Trophoblast cell (in vitro differentiated cells and primary cell): ENCODE data around the gene BRWD1.
A peak's percentile ranks its signal among the peaks of the same experiment; 100 is the strongest.

Source experiments
- DNase-seq, 2 donors: peaks; one replicate each; pipeline ENCODE4 v3.0.0-alpha.2; 2016
- H2AFZ ChIP-seq: 2 replicates; pipeline ENCODE4 v1.6.1; 2013; ENCODE audit warnings: low read length, moderate library complexity, mild to moderate bottlenecking; ENCODE audit not compliant: insufficient read depth, poor library complexity
- H2AK5ac ChIP-seq: 2 replicates; pipeline ENCODE4 v1.6.1; 2013; ENCODE audit warnings: mild to moderate bottlenecking, low read length
- H2BK120ac ChIP-seq: 2 replicates; pipeline ENCODE4 v1.6.1; 2013; ENCODE audit warnings: low read length, mild to moderate bottlenecking, moderate library complexity; ENCODE audit not compliant: insufficient read depth, poor library complexity
- H2BK12ac ChIP-seq: 2 replicates; pipeline ENCODE4 v1.6.1; 2013; ENCODE audit warnings: mild to moderate bottlenecking, low read length, moderate library complexity
- H2BK5ac ChIP-seq: 2 replicates; pipeline ENCODE4 v1.6.1; 2013; ENCODE audit warnings: low read length, low read depth, moderate library complexity, mild to moderate bottlenecking; ENCODE audit not compliant: poor library complexity
- H3K14ac ChIP-seq: 2 replicates; pipeline ENCODE4 v1.6.1; 2013; ENCODE audit warnings: mild to moderate bottlenecking, low read length
- H3K18ac ChIP-seq: 2 replicates; pipeline ENCODE4 v1.6.1; 2013; ENCODE audit warnings: mild to moderate bottlenecking, low read length
- H3K23ac ChIP-seq: 2 replicates; pipeline ENCODE4 v1.6.1; 2013; ENCODE audit warnings: low read length
- H3K27ac ChIP-seq: 2 replicates; pipeline ENCODE4 v1.5.1; 2013; ENCODE audit warnings: low read depth, mild to moderate bottlenecking, inconsistent platforms, low read length, moderate library complexity
- H3K27me3 ChIP-seq: 2 replicates; pipeline ENCODE4 v1.6.1; 2013; ENCODE audit warnings: inconsistent platforms, mild to moderate bottlenecking, low read length, moderate library complexity; ENCODE audit not compliant: insufficient read depth
- H3K36me3 ChIP-seq, 2 experiments: 1 replicate in 1 of 2; 2 replicates in 1 of 2; pipeline ENCODE4 v1.6.1; 2013; ENCODE audit warnings: low read length in 2 of 2, mild to moderate bottlenecking in 2 of 2, moderate library complexity in 1 of 2; ENCODE audit not compliant: insufficient read depth in 2 of 2, control insufficient read depth in 1 of 2
- H3K4ac ChIP-seq: 2 replicates; pipeline ENCODE4 v1.6.1; 2013; ENCODE audit warnings: low read depth, mild to moderate bottlenecking, low read length, moderate library complexity
- H3K4me1 ChIP-seq, 2 experiments: 1 replicate in 1 of 2; 2 replicates in 1 of 2; pipeline ENCODE4 v1.6.1; 2013; ENCODE audit warnings: low read length in 2 of 2, mild to moderate bottlenecking in 2 of 2, moderate library complexity in 1 of 2; ENCODE audit not compliant: insufficient read depth in 2 of 2, control insufficient read depth in 1 of 2
- H3K4me2 ChIP-seq: 2 replicates; pipeline ENCODE4 v1.6.1; 2013; ENCODE audit warnings: inconsistent platforms, mild to moderate bottlenecking, low read length, moderate library complexity
- H3K4me3 ChIP-seq: 2 replicates; pipeline ENCODE4 v1.5.1; 2013; ENCODE audit warnings: mild to moderate bottlenecking, low read depth, low read length, inconsistent platforms
- H3K79me1 ChIP-seq: one replicate; pipeline ENCODE4 v1.6.1; 2013; ENCODE audit warnings: low read length
- H3K79me2 ChIP-seq: 2 replicates; pipeline ENCODE4 v1.6.1; 2013; ENCODE audit warnings: low read length, mild to moderate bottlenecking; ENCODE audit not compliant: control insufficient read depth, insufficient read depth, poor library complexity
- H3K9ac ChIP-seq: 2 replicates; pipeline ENCODE4 v1.6.1; 2013; ENCODE audit warnings: mild to moderate bottlenecking, low read length
- H3K9me3 ChIP-seq: 2 replicates; pipeline ENCODE4 v1.6.1; 2013; ENCODE audit warnings: low read depth, mild to moderate bottlenecking, control low read depth, inconsistent platforms, low read length; ENCODE audit not compliant: insufficient read depth
- H4K12ac ChIP-seq: 2 replicates; pipeline ENCODE4 v1.6.1; 2013; ENCODE audit warnings: low read depth, mild to moderate bottlenecking, low read length, moderate library complexity
- H4K8ac ChIP-seq: 2 replicates; pipeline ENCODE4 v1.6.1; 2013; ENCODE audit warnings: low read depth, mild to moderate bottlenecking, low read length, moderate library complexity
- H4K91ac ChIP-seq: one replicate; pipeline ENCODE4 v1.6.1; 2013; ENCODE audit warnings: low read depth, mild to moderate bottlenecking, low read length, moderate library complexity
- WGBS: extraction: QIAGEN DNeasy Blood & Tissue Kit; methylation state at CpG from one replicate; pipeline ENCODE4 v1.1.7; 2013; ENCODE audit warnings: missing lambda C conversion rate; ENCODE audit not compliant: insufficient read length, insufficient coverage; ENCODE audit errors: extremely low coverage; 5-methylcytosine and 5-hydroxymethylcytosine counted together

Gene BRWD1

DNA sequence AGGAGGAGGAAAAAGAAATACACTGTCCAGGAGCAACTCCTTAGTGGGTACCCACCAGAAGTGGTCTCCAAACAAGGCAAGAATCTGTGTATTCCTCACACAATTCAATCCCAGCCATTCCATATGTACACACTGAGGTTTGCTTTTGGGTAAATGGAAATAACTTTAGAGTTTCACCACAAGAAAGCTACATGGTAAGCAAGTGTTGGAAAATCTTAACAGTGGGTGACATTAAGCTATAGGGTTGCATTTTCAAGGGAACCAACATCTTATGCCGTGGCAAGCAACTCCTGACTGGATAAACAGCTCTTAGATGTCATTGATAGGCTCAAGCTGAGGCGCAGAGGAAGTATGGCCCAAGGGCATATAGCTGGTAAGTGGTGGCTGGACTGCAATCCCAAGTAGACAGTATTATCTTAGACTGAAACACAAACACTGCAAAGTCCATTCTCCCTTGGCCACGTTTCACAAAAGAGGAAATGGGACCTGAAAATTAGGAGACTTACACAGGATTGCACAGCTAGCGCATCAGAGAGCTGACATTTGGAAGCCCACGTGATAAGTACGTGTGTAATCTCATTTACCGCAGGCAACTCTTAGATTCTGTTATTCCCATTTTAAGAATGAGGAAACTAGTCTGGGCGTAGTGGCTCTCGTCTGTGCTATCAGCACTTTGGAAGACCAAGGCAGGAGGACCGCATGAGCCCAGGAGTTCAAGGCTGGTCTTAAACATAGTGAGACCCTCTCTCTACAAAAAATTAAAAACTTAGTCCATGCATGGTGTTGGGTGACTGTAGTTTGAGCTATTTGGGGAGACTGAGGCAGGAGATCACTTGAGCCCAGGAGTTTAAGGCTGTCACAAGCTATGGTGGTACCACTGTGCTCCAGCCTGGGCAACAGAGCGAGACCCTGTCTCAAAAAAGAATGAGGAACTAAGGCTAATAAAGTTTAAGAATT is 4.0 kb upstream of the BRWD1 start:
- no peak overlapping the region for H2BK5ac ChIP-seq

DNA sequence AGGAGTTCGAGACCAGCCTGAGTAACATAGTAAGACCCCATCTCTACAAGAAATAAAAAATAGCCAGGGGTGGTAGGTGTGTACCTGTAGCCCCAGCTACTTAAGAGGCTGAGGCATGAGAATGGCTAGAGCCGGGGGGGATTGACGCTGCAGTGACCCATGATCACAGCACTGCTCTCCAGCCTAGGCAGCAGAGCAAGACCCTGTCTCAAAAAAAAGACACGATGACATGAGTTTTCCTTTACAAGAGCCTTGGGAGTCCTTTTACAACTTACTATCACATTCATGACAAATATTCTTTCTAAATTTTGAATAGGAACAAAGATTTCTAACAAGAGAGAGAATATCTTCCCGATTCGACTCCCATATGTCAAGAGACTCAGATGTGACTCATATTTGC is 3.3 kb upstream of the BRWD1 start:
- Histone ChIP-seq H2AFZ (no peak overlapping the region), H3K9me3 (peaks cover 1% of the 10 kb centered on the region), H4K12ac (no peak overlapping the region), H3K4me2 (no peak overlapping the region), H3K4me3 (no peak overlapping the region), H3K23ac (no peak overlapping the region), H3K9ac (no peak overlapping the region), H3K4me1 (peaks cover 6 to 13% of the 10 kb centered on the region in 2 experiments), H4K91ac (peak overlapping the region; percentile 38), H2BK5ac (no peak overlapping the region), H4K8ac (no peak overlapping the region), H3K14ac (no peak overlapping the region), H2AK5ac (no peak overlapping the region), H3K27ac (no peak overlapping the region), H3K4ac (no peak overlapping the region), H3K79me2 (peaks cover 15% of the 10 kb centered on the region), H3K36me3 (no peaks in the 10 kb centered on the region), H2BK12ac (peak overlapping the region; percentile 25), H2BK120ac (no peak overlapping the region), H3K79me1 (peaks cover 14% of the 10 kb centered on the region), H3K18ac (no peak overlapping the region), H3K27me3 (no peaks in the 10 kb centered on the region)
- DNase-seq, result no peak
- no CpG with 5 or more reads among the region's 6 CpGs for WGBS

More for the DNA sequence above, 4.0 kb upstream of the BRWD1 start:
- H3K4ac ChIP-seq, result no peak overlapping the region
- no peak overlapping the region for H2BK12ac ChIP-seq
- no peaks in the 10 kb centered on the region for H3K36me3 ChIP-seq
- no peak overlapping the region for H4K12ac ChIP-seq
- H3K9ac ChIP-seq, result no peak overlapping the region
- H3K27ac ChIP-seq, result peak overlapping the region; percentile 3
- no peak overlapping the region for H4K8ac ChIP-seq
- WGBS, result no CpG with 5 or more reads among the region's 11 CpGs
- H3K79me1 ChIP-seq, result peaks cover 16% of the 10 kb centered on the region
- peaks cover 15% of the 10 kb centered on the region for H3K79me2 ChIP-seq
- DNase-seq, result peak; percentile 79 to 88
- H3K23ac ChIP-seq, result no peak overlapping the region
- no peaks in the 10 kb centered on the region for H3K27me3 ChIP-seq
- no peak overlapping the region for H3K4me2 ChIP-seq
- no peak overlapping the region for H3K4me3 ChIP-seq
- no peak overlapping the region for H2AFZ ChIP-seq
- peaks cover 8 to 14% of the 10 kb centered on the region in 2 experiments for H3K4me1 ChIP-seq
- H4K91ac ChIP-seq, result no peak overlapping the region
- no peak overlapping the region for H2AK5ac ChIP-seq
- no peak overlapping the region for H3K14ac ChIP-seq
- H3K18ac ChIP-seq, result no peak overlapping the region
- H3K9me3 ChIP-seq, result peaks cover 1% of the 10 kb centered on the region
- H2BK120ac ChIP-seq, result no peak overlapping the region

- H3K4me1 ChIP-seq, result peaks cover 6 to 13% of the 10 kb centered on the region in 2 experiments
- H4K8ac ChIP-seq, result no peak overlapping the region
- H3K36me3 ChIP-seq, result peaks cover 3% of the 10 kb centered on the region in 2 experiments
- no peak overlapping the region for H2AK5ac ChIP-seq
- H3K79me1 ChIP-seq, result peaks cover 14% of the 10 kb centered on the region
- no peak overlapping the region for H3K4me2 ChIP-seq
- no peak overlapping the region for H3K27ac ChIP-seq
- DNase-seq, result peak in 1 of 2 donors; percentile 7
- H3K14ac ChIP-seq, result no peak overlapping the region
- peaks cover 1% of the 10 kb centered on the region for H3K9me3 ChIP-seq
- H2BK12ac ChIP-seq, result no peak overlapping the region
- no peak overlapping the region for H3K4me3 ChIP-seq
- no peak overlapping the region for H3K9ac ChIP-seq
- no peak overlapping the region for H3K4ac ChIP-seq
- H4K12ac ChIP-seq, result no peak overlapping the region
- WGBS, result no CpG with 5 or more reads among the region's 9 CpGs
- H3K79me2 ChIP-seq, result peaks cover 17% of the 10 kb centered on the region
- H2AFZ ChIP-seq, result no peak overlapping the region
- no peak overlapping the region for H3K23ac ChIP-seq
- H2BK5ac ChIP-seq, result no peak overlapping the region
- H4K91ac ChIP-seq, result no peak overlapping the region
- H3K18ac ChIP-seq, result no peak overlapping the region
- H2BK120ac ChIP-seq, result no peak overlapping the region
- no peaks in the 10 kb centered on the region for H3K27me3 ChIP-seq
These were observed 2.4 kb upstream of the BRWD1 start for GRCh38 chr21:39315603-39316445.
